ENCODE data around the gene ARHGAP8.

The ARHGAP8 gene

DNA sequence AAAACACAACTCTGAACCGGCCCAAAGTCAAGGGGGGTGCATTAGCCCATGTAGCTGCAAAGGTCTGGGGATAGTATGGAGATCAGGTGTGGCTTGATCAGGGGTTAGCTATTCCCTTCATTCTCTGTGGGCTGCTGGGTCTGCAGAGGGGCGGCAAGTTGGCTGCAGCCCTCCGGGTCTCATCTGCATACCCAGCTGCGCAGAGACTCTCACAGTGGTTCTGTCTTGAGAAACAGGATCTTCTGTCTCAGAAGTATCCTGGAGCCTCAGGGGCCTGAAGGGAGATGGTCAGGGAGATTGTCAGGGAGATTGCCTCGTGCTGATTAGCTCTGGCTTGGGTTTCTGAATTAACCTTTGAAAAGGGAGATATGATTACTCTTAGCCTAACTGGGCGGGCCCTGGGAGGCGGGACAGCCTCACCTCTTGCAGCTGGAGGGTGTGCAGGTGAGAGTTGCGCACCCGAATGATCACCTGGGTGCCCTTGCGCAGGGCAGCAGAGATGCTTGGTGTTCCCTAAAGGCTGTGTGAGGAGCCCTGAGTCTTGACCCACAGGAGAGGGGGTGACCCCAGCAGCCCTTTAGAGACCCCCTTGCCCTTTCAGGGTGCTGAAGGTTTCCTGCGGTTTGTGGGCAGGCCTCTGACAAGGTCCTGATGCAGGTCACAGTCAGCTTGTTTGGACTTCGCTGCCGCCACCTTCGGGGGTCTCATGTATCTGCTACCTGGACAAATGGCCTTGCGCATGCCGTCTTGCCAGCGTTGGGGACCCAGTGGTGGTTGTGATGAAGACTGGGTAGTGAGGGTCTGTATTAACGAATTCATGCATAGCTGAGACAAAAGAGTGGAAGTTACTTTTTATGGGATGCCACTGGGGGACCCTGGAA is 7.3 kb downstream of the ARHGAP8 start:
- Mint-ChIP-seq H3K27me3 (ENCODE audit: low read depth) (peaks cover 12% of the 10 kb centered on the region), H3K27ac (no peak overlapping the region), H3K4me3 (no peak overlapping the region), H3K4me1 (peaks cover 32% of the 10 kb centered on the region), H3K9me3 (peaks cover 5% of the 10 kb centered on the region), H3K36me3 (ENCODE audit: low read depth) (peaks cover 7% of the 10 kb centered on the region)
- TF ChIP-seq, protein P1, sequence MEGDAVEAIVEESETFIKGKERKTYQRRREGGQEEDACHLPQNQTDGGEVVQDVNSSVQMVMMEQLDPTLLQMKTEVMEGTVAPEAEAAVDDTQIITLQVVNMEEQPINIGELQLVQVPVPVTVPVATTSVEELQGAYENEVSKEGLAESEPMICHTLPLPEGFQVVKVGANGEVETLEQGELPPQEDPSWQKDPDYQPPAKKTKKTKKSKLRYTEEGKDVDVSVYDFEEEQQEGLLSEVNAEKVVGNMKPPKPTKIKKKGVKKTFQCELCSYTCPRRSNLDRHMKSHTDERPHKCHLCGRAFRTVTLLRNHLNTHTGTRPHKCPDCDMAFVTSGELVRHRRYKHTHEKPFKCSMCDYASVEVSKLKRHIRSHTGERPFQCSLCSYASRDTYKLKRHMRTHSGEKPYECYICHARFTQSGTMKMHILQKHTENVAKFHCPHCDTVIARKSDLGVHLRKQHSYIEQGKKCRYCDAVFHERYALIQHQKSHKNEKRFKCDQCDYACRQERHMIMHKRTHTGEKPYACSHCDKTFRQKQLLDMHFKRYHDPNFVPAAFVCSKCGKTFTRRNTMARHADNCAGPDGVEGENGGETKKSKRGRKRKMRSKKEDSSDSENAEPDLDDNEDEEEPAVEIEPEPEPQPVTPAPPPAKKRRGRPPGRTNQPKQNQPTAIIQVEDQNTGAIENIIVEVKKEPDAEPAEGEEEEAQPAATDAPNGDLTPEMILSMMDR (IDR thresholded peaks at IDR 0.05; ENCODE audit: unreplicated experiment in 3 of 3) = no peak

DNA sequence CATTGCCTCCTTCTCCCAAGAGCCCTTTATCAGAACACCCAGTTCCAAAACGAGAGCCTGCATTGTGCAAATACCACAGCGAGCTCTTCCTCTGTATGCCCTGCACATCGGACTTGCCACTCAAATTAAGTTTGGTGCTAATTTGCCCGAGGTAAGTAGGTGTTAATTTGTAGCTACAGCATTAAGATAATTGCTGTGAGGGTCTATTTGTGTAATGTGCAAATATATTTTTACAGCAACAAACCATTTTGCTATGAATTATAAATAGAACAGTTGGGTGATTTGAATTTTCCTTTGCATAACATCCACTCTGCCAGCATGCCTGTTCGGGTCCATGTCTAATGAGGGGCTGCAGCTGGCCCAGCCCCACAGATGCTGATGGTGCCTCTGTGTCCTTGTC is 8.1 kb downstream of the ARHGAP8 start:
- Mint-ChIP-seq H3K27me3 (ENCODE audit: low read depth) (peaks cover 12% of the 10 kb centered on the region), H3K9me3 (peaks cover 5% of the 10 kb centered on the region), H3K4me3 (no peak overlapping the region), H3K27ac (no peak overlapping the region), H3K36me3 (ENCODE audit: low read depth) (peaks cover 7% of the 10 kb centered on the region), H3K4me1 (peaks cover 26% of the 10 kb centered on the region)
- TF ChIP-seq, protein P1 (IDR thresholded peaks at IDR 0.05; ENCODE audit: unreplicated experiment in 3 of 3) = no peak

GRCh38 chr22:44761025-44761424 is 8.7 kb downstream of the ARHGAP8 start:
- Mint-ChIP-seq H3K4me3 (no peak overlapping the region), H3K4me1 (peaks cover 21% of the 10 kb centered on the region), H3K9me3 (peaks cover 5% of the 10 kb centered on the region), H3K36me3 (ENCODE audit: low read depth) (peaks cover 7% of the 10 kb centered on the region), H3K27me3 (ENCODE audit: low read depth) (peaks cover 12% of the 10 kb centered on the region), H3K27ac (peak overlapping the region in 1 of 3 experiments; percentile 0)
- TF ChIP-seq, protein P1 (IDR thresholded peaks at IDR 0.05; ENCODE audit: unreplicated experiment in 3 of 3) = no peak

- Mint-ChIP-seq H3K4me1 (peaks cover 4% of the 10 kb centered on the region), H3K36me3 (ENCODE audit: low read depth) (peaks cover 7% of the 10 kb centered on the region), H3K9me3 (peaks cover 5% of the 10 kb centered on the region), H3K4me3 (no peak overlapping the region), H3K27me3 (ENCODE audit: low read depth) (peaks cover 10% of the 10 kb centered on the region), H3K27ac (peak overlapping the region in 1 of 3 experiments; percentile 42)
- TF ChIP-seq, protein P1 (IDR thresholded peaks at IDR 0.05; ENCODE audit: unreplicated experiment in 3 of 3) = no peak
Observed at GRCh38 chr22:44764373-44764772, 12.0 kb downstream of the ARHGAP8 start.

DNA sequence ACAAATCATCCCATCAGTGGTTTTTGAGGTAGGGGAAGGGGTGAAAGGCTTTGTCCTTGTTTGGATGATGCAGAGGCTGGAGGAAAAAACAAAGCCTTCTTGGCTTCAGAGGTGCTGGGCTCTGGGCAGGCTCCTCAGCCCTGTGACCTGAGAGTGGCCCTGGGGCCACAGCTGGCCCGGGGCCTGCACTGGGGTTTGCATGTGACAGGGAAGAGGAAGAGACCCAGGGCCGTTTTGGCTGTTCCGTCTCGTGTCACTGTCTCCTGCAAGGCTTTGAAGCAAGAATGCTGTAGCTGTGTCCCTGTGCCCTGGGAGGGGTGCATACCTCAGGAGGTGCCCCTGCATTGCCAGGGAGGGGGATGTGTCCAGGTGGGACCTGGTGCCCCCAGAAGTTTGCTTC is 12.6 kb downstream of the ARHGAP8 start:
- Mint-ChIP-seq H3K9me3 (peaks cover 5% of the 10 kb centered on the region), H3K27ac (peak overlapping the region in 1 of 3 experiments; percentile 42), H3K4me3 (no peak overlapping the region), H3K36me3 (ENCODE audit: low read depth) (peaks cover 7% of the 10 kb centered on the region), H3K27me3 (ENCODE audit: low read depth) (peaks cover 14% of the 10 kb centered on the region), H3K4me1 (peaks cover 4% of the 10 kb centered on the region)
- TF ChIP-seq, protein P1 (IDR thresholded peaks at IDR 0.05; ENCODE audit: unreplicated experiment in 3 of 3) = no peak

Data from nephron (organoid).